ENCODE results near the gene RERE. TPM values are rescaled to one million over a fixed set of nuclear protein-coding genes. Genes with fewer than 3 reads are reported as not detected.

RERE gene
- total and polyA plus RNA-seq, 2 donors (not counting 3 experiments of a cell fraction or from before 2014, with no cell fraction given): 14.1 to 113 TPM

DNA sequence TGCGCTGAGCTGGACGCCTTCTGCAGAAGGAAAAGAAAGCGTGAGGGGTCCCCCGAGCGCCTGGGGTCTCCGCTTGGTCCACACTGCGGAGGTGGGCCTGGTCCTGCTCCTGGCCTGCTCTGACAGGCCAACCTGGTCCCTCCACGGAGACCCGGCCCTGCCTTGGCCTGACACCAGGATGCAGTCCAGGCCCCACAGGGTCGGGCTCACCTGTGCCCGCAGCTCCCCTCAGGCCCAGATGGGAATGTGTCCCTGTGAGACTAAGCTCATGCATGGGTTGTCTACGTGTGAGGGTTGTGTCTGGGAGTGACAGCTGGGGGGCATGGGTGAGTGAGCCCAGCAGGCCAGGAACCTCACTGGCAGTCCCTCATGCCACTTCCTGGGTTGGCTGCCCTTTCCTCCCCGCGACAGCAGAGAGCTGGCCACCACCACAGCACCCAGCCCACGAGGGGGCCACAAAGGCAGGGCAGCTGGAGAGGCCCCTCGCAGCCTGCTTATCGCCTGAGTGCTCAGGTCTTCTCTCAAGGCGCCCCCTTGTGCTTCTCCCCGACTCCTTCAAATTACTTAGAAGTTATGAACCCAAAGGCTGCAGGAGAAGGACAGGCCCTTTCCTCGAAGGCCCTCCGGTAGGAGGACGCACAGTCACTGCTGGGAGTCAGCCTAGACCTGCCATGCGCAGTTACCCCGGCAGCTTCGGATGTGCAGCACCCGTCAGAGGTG is 458.4 kb downstream of the RERE start:
- POLR2A ChIA-PET: no interaction called here
- DNase-seq (ENCODE audit: low read depth, low spot score): no peak
- Histone ChIP-seq H3K27ac (ENCODE audit: insufficient read depth, low read depth, low read length) (no peak overlapping the region), H3K9me1 (replicated peaks; ENCODE audit: control insufficient read depth, extremely low read depth, insufficient read depth, low read length) (no peaks in the 10 kb centered on the region), H3K79me2 (ENCODE audit: control insufficient read depth, insufficient read depth, low read length) (no peaks in the 10 kb centered on the region), H3K36me3 (ENCODE audit: control insufficient read depth in 2 of 2, extremely low read depth in 1 of 2, insufficient read depth in 2 of 2, low read length in 2 of 2) (peaks cover 10 to 75% of the 10 kb centered on the region in 2 experiments), H2AFZ (ENCODE audit: low read depth, low read length) (no peak overlapping the region), H3K4me1 (ENCODE audit: control insufficient read depth, extremely low read depth, insufficient read depth, low read length) (no peaks in the 10 kb centered on the region), H3K9me3 (replicated peaks; ENCODE audit: control insufficient read depth, insufficient read depth, low read length) (no peaks in the 10 kb centered on the region), H3K27me3 (ENCODE audit: control insufficient read depth in 2 of 2, insufficient read depth in 2 of 2, low read length in 2 of 2) (no peaks in the 10 kb centered on the region), H4K20me1 (replicated peaks; ENCODE audit: control insufficient read depth, extremely low read depth, insufficient read depth, low read length) (no peaks in the 10 kb centered on the region), H3K9ac (replicated peaks; ENCODE audit: extremely low read depth, insufficient read depth, low read length) (no peak overlapping the region), H3K4me3 (replicated peaks in 1 of 3; ENCODE audit: insufficient read depth in 1 of 3, low read depth in 1 of 3, low read length in 3 of 3) (no peak overlapping the region), H3K4me2 (ENCODE audit: insufficient read depth, low read length) (no peak overlapping the region)
- FAIRE-seq: no peak
- BruUV-seq (replicated peaks): no TSS peak
- TF ChIP-seq, protein P1, sequence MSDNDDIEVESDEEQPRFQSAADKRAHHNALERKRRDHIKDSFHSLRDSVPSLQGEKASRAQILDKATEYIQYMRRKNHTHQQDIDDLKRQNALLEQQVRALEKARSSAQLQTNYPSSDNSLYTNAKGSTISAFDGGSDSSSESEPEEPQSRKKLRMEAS (IDR thresholded peaks at IDR 0.05; ENCODE audit: insufficient read depth, insufficient read length): no peak
- TF ChIP-seq POLR2AphosphoS5 (IDR thresholded peaks at IDR 0.05; ENCODE audit: insufficient read depth, low read depth, low read length): no peak
- no peak for TF ChIP-seq MYC (IDR thresholded peaks at IDR 0.05; ENCODE audit: low read depth, low read length)
- TF ChIP-seq JUN (IDR thresholded peaks at IDR 0.05; ENCODE audit: borderline replicate concordance, insufficient read depth, insufficient read length, low read depth): no peak
- TF ChIP-seq FOS (IDR thresholded peaks at IDR 0.05; ENCODE audit: borderline replicate concordance, insufficient read depth, low read length): no peak
- TF ChIP-seq EZH2 (IDR thresholded peaks at IDR 0.05; ENCODE audit: borderline replicate concordance, low read depth, low read length, severe bottlenecking): no peak
- TF ChIP-seq GATA2 (IDR thresholded peaks at IDR 0.05; ENCODE audit: insufficient read depth, insufficient read length, low read depth, low read length): no peak
- TF ChIP-seq, protein P2, sequence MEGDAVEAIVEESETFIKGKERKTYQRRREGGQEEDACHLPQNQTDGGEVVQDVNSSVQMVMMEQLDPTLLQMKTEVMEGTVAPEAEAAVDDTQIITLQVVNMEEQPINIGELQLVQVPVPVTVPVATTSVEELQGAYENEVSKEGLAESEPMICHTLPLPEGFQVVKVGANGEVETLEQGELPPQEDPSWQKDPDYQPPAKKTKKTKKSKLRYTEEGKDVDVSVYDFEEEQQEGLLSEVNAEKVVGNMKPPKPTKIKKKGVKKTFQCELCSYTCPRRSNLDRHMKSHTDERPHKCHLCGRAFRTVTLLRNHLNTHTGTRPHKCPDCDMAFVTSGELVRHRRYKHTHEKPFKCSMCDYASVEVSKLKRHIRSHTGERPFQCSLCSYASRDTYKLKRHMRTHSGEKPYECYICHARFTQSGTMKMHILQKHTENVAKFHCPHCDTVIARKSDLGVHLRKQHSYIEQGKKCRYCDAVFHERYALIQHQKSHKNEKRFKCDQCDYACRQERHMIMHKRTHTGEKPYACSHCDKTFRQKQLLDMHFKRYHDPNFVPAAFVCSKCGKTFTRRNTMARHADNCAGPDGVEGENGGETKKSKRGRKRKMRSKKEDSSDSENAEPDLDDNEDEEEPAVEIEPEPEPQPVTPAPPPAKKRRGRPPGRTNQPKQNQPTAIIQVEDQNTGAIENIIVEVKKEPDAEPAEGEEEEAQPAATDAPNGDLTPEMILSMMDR (IDR thresholded peaks at IDR 0.05; ENCODE audit: extremely low read depth in 1 of 2, insufficient read depth in 1 of 2, low read depth in 1 of 2, low read length in 2 of 2): no peak
- no peak for TF ChIP-seq POLR2A (IDR thresholded peaks at IDR 0.05; ENCODE audit: low read depth, low read length)
- intact Hi-C loops (cut with micrococcal nuclease) (no loop called here), dilution Hi-C loops (cut with MboI; ENCODE audit: extremely low pct_ligation_motif_present, low sequenced_read_pairs) (no loop called here)
- CTCF ChIA-PET: interaction anchor here (0.5 to 1.7 kb wide), 6 partner anchors 9 to 384 kb away, joined by 3 to 4 read pairs (median 4); no protein-coding TSS in a partner anchor
